CD4-positive, CD25-positive, alpha-beta regulatory T cell (primary cell): ENCODE results near the gene DYNC2H1. TPM values are rescaled to one million over a fixed set of nuclear protein-coding genes. Genes with fewer than 3 reads are reported as not detected.

Experiments
- ATAC-seq, 2 donors: fragments of 150-1000 bp; cut with Tn5 transposase; one replicate each; pipeline ENCODE4 v1.10.0; 2021; ENCODE audit warnings: low read depth in 2 of 2, moderate number of reproducible peaks in 2 of 2, moderate library complexity in 1 of 2
- DNase-seq, 3 donors: peaks; one replicate each; pipeline versions ENCODE4 v3.0.0 to v3.0.0-alpha.2; 2012 to 2022; ENCODE audit warnings: mixed read lengths in 1 of 3
- H3K27ac ChIP-seq: one replicate; pipeline ENCODE4 v1.7.0; 2013; ENCODE audit warnings: mild to moderate bottlenecking, low read length; ENCODE audit not compliant: insufficient read depth, poor library complexity, severe bottlenecking
- H3K27me3 ChIP-seq: one replicate; pipeline ENCODE4 v1.7.0; 2013; ENCODE audit warnings: low read length; ENCODE audit not compliant: control insufficient read depth, insufficient read depth
- H3K36me3 ChIP-seq: one replicate; pipeline ENCODE4 v1.7.0; 2013; ENCODE audit warnings: mild to moderate bottlenecking, low read length, moderate library complexity; ENCODE audit not compliant: control insufficient read depth, insufficient read depth
- H3K4me1 ChIP-seq: 2 replicates; pipeline ENCODE4 v1.7.0; 2013; ENCODE audit warnings: mild to moderate bottlenecking, low read length; ENCODE audit not compliant: insufficient read depth, control insufficient read depth, poor library complexity, severe bottlenecking
- H3K4me3 ChIP-seq: one replicate; pipeline ENCODE4 v1.7.0; 2013; ENCODE audit warnings: low read depth, mild to moderate bottlenecking, low read length, moderate library complexity
- H3K9me3 ChIP-seq, 2 experiments: 1 replicate in 1 of 2; 2 replicates in 1 of 2; pipeline ENCODE4 v1.7.0; 2013; ENCODE audit warnings: low read length in 2 of 2, mild to moderate bottlenecking in 1 of 2, moderate library complexity in 1 of 2; ENCODE audit not compliant: control insufficient read depth in 2 of 2
- H3K27ac Mint-ChIP-seq, 3 donors: one replicate each; pipeline ENCODE4 v1.8.0; 2020 to 2022; ENCODE audit warnings: mild to moderate bottlenecking in 3 of 3, mixed read lengths in 3 of 3, moderate library complexity in 2 of 3
- H3K27me3 Mint-ChIP-seq: one replicate; pipeline ENCODE4 v1.8.0; 2022; ENCODE audit warnings: mild to moderate bottlenecking, mixed read lengths
- H3K36me3 Mint-ChIP-seq: one replicate; pipeline ENCODE4 v1.8.0; 2020; ENCODE audit warnings: mixed read lengths
- H3K4me1 Mint-ChIP-seq, 4 donors: one replicate each; pipeline ENCODE4 v1.8.0; 2020 to 2022; ENCODE audit warnings: mixed read lengths in 4 of 4, mild to moderate bottlenecking in 1 of 4
- H3K4me3 Mint-ChIP-seq, 4 donors: one replicate each; pipeline ENCODE4 v1.8.0; 2020 to 2022; ENCODE audit warnings: mild to moderate bottlenecking in 4 of 4, mixed read lengths in 4 of 4, moderate library complexity in 3 of 4
- H3K9me3 Mint-ChIP-seq, 7 donors: one replicate each; pipeline ENCODE4 v1.8.0; 2020 to 2022; ENCODE audit warnings: mixed read lengths in 7 of 7, mild to moderate bottlenecking in 3 of 7, moderate library complexity in 2 of 7
- polyA plus RNA-seq, 4 donors: library from polyadenylated mRNA; unstranded; fragments of 300-500 nt; fragmentation: Illumina TruSeq; gene quantifications; one replicate each; pipeline ENCODE4 v1.2.3, GENCODE V29; 2021
- total RNA-seq: library from RNA; stranded (reverse); gene quantifications from one replicate; pipeline ENCODE4 v1.2.3, GENCODE V29; 2022

The DYNC2H1 gene
- total and polyA plus RNA-seq, 5 donors from 2014 or later = 0.10 to 1.8 (median 0.18) TPM

DNA sequence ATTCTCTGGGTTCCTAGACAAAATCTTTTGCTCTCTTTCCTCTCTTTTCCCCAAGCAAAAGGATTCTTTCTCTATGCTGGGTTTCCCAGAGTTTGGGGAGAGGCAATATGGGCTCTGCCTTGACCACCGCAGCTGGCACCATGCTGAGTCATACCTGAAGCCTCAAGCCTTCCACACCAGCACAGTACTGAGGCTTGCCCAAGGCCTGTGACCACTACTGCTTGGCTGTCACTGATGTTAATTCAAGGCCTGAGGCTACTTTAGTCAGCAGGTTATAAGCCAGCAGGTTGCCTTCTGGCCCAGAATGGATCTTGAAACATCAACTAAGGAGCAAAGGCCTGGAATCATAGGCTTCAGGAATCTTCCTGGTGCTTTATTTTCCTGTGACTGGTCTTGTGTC is 185.3 kb downstream of the DYNC2H1 start:
- Histone ChIP-seq H3K27me3 (no peaks in the 10 kb centered on the region), H3K4me3 (no peak overlapping the region), H3K27ac (no peak overlapping the region), H3K36me3 (no peaks in the 10 kb centered on the region), H3K4me1 (no peaks in the 10 kb centered on the region), H3K9me3 (peaks cover 24 to 42% of the 10 kb centered on the region in 2 experiments)
- peaks cover 4 to 52% (median 11%) of the 10 kb centered on the region in 7 donors for H3K9me3 Mint-ChIP-seq
- no peak for DNase-seq
- H3K4me1 Mint-ChIP-seq = no peaks in the 10 kb centered on the region
- H3K27ac Mint-ChIP-seq = no peak overlapping the region
- no peak overlapping the region for H3K4me3 Mint-ChIP-seq
- ATAC-seq = no peak
- H3K36me3 Mint-ChIP-seq = no peaks in the 10 kb centered on the region
- H3K27me3 Mint-ChIP-seq = no peaks in the 10 kb centered on the region

DNA sequence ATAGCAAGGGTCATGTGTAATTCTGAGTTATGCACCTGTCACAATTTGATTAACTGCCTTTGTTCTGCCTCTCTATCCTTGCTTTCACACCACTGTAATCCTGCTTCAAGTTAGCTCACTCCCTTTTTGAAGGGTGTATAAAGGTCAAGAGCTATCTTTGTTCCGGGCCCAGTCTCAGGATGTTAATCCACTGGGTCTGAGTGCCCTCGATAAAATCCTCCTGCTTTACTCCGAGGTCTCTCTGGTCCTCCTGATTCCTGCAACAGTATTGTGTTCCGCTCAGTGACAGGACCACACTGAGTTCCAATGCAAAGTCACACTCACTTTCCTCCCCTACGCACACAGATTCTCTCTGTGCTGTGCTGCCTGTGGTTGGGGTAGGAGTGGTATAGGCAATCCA is 186.5 kb downstream of the DYNC2H1 start:
- Histone ChIP-seq H3K4me3 (no peak overlapping the region), H3K27ac (no peak overlapping the region), H3K27me3 (no peaks in the 10 kb centered on the region), H3K9me3 (peaks cover 24 to 42% of the 10 kb centered on the region in 2 experiments), H3K4me1 (no peaks in the 10 kb centered on the region), H3K36me3 (no peaks in the 10 kb centered on the region)
- H3K27ac Mint-ChIP-seq = no peak overlapping the region
- DNase-seq (no peak), ATAC-seq (no peak)
- H3K4me3 Mint-ChIP-seq = no peak overlapping the region
- no peaks in the 10 kb centered on the region for H3K27me3 Mint-ChIP-seq
- no peaks in the 10 kb centered on the region for H3K36me3 Mint-ChIP-seq
- peaks cover 4 to 50% (median 11%) of the 10 kb centered on the region in 7 donors for H3K9me3 Mint-ChIP-seq
- H3K4me1 Mint-ChIP-seq = no peaks in the 10 kb centered on the region

DNA sequence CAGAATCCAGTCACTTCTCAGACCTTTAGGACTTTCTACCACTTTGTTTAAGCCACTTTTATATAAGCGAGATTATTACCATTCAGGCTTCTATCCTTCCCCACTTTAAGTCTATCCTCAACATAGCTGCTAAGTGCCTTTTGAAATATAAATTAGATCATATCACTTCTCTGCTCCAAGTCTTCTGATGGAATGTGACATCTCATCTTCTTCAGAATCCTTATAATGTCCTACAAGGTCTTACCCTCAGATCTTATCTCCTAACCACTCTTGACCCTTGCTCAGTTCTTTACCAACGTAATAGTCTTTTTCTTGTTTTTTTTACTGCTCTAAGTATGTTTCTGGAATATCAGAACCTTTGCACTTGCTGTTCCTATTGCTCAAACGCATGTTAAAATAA is 188.7 kb downstream of the DYNC2H1 start:
- peaks cover 20 to 36% of the 10 kb centered on the region in 2 experiments for H3K9me3 ChIP-seq
- DNase-seq (no peak), ATAC-seq (no peak)
- H3K27ac Mint-ChIP-seq = peak overlapping the region in 1 of 3 donors; percentile 22
- H3K9me3 Mint-ChIP-seq = peaks cover 2 to 40% (median 10%) of the 10 kb centered on the region in 7 donors
- no peak overlapping the region for H3K4me3 Mint-ChIP-seq
- no peak overlapping the region for H3K4me3 ChIP-seq
- H3K4me1 Mint-ChIP-seq = no peaks in the 10 kb centered on the region
- H3K27ac ChIP-seq = no peak overlapping the region
- no peaks in the 10 kb centered on the region for H3K36me3 Mint-ChIP-seq
- no peaks in the 10 kb centered on the region for H3K4me1 ChIP-seq
- no peaks in the 10 kb centered on the region for H3K27me3 Mint-ChIP-seq
- no peaks in the 10 kb centered on the region for H3K27me3 ChIP-seq
- H3K36me3 ChIP-seq = no peaks in the 10 kb centered on the region

DNA sequence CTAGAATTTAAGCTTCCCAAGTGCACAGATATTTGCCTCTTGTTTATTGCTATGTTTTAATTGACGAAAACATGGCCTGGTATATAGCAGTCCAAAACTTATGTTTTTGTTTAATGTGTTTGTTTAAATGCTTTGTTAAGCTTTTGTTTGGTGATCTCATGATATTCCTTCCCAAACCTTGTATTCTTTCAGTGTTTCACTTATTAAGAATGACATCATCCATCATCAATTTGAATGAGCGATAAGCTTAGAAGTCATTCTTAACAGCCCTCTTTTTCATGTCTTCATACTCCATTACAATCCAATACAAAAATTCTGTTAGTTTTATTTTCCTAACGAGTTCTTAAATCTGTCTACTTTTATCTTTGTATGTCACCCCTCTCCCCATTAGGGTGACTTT is 206.0 kb downstream of the DYNC2H1 start:
- Histone ChIP-seq H3K27ac (no peak overlapping the region), H3K9me3 (no peaks in the 10 kb centered on the region), H3K4me1 (no peaks in the 10 kb centered on the region), H3K27me3 (no peaks in the 10 kb centered on the region), H3K36me3 (no peaks in the 10 kb centered on the region), H3K4me3 (no peak overlapping the region)
- no peak overlapping the region for H3K4me3 Mint-ChIP-seq
- DNase-seq (no peak), ATAC-seq (no peak)
- no peaks in the 10 kb centered on the region for H3K27me3 Mint-ChIP-seq
- no peaks in the 10 kb centered on the region for H3K9me3 Mint-ChIP-seq
- H3K36me3 Mint-ChIP-seq = no peaks in the 10 kb centered on the region
- H3K4me1 Mint-ChIP-seq = no peaks in the 10 kb centered on the region
- H3K27ac Mint-ChIP-seq = no peak overlapping the region

DNA sequence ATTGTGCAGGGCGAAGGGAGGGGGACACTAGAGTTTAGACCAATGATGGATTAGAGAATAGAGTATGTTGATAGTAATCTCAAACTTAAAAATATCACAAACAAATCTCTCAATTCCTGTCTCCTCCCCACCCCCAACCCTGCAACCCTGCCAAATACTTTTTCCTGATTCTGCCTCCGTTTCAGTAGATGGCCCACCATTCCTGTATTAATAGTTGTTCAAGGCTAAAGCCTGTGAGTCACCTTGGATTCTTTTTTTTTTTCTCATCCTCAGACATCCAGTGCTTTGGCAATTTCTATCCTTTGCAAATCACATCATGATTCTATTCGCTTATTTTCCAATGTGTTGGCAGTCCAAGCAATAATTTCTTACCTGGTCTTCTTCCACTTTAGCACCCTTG is 207.9 kb downstream of the DYNC2H1 start:
- no peaks in the 10 kb centered on the region for H3K4me1 Mint-ChIP-seq
- DNase-seq (no peak), ATAC-seq (no peak)
- no peak overlapping the region for H3K27ac Mint-ChIP-seq
- no peaks in the 10 kb centered on the region for H3K27me3 Mint-ChIP-seq
- no peaks in the 10 kb centered on the region for H3K36me3 Mint-ChIP-seq
- H3K4me3 ChIP-seq = no peak overlapping the region
- no peaks in the 10 kb centered on the region for H3K9me3 ChIP-seq
- H3K4me1 ChIP-seq = no peaks in the 10 kb centered on the region
- H3K27ac ChIP-seq = no peak overlapping the region
- no peaks in the 10 kb centered on the region for H3K36me3 ChIP-seq
- no peaks in the 10 kb centered on the region for H3K9me3 Mint-ChIP-seq
- H3K27me3 ChIP-seq = no peaks in the 10 kb centered on the region
- no peak overlapping the region for H3K4me3 Mint-ChIP-seq

DNA sequence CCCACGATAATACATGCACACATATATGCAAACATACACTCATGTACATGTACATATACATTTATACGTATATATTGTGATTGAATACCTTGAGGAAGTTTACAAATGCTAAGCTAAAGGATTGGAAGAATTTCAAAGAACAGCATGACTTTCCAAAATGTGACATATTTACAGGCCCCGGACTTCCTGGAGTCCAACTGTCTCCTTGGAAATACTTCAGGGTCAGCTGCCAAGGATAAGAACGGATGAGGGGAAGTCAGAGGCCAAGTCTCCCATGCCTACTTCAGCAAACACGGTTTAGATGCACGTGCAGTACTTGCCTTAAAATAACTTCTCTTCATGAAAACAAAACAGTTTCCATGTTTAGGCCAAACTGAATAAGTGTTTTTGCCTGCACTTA is 213.6 kb downstream of the DYNC2H1 start:
- DNase-seq (no peak), ATAC-seq (no peak)
- H3K27me3 ChIP-seq = no peaks in the 10 kb centered on the region
- H3K4me1 ChIP-seq = no peaks in the 10 kb centered on the region
- no peak overlapping the region for H3K4me3 Mint-ChIP-seq
- no peak overlapping the region for H3K27ac ChIP-seq
- peaks cover 4% of the 10 kb centered on the region for H3K36me3 Mint-ChIP-seq
- H3K9me3 Mint-ChIP-seq = peaks cover 0 to 1% (median 0%) of the 10 kb centered on the region in 7 donors
- H3K9me3 ChIP-seq = no peaks in the 10 kb centered on the region
- H3K27ac Mint-ChIP-seq = no peak overlapping the region
- H3K36me3 ChIP-seq = no peaks in the 10 kb centered on the region
- H3K4me1 Mint-ChIP-seq = peaks cover 0 to 8% (median 5%) of the 10 kb centered on the region in 4 donors
- H3K4me3 ChIP-seq = no peak overlapping the region
- H3K27me3 Mint-ChIP-seq = no peaks in the 10 kb centered on the region

DNA sequence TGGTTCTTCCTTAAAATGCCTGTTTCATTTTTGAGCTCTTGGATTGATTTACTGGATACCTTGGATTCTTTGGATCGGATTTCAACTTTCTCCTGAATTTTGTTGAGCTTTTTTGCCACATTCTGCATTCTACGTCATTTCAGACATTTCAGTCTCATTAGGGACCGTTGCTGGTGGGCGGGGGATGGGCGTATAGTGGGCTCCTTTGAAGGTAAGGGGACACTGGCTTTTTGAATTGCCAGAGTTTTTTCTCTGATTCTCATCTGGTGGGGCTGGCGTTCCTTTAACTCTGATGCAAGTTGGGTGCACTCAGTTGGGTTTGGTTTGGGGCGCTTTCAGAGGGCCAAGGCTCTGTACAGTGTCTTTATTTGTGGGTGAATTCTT is 216.5 kb downstream of the DYNC2H1 start:
- peaks cover 0 to 8% (median 5%) of the 10 kb centered on the region in 4 donors for H3K4me1 Mint-ChIP-seq
- H3K27me3 Mint-ChIP-seq = peaks cover 3% of the 10 kb centered on the region
- Histone ChIP-seq H3K4me1 (no peaks in the 10 kb centered on the region), H3K4me3 (no peak overlapping the region), H3K36me3 (no peaks in the 10 kb centered on the region), H3K27me3 (no peaks in the 10 kb centered on the region), H3K9me3 (no peaks in the 10 kb centered on the region), H3K27ac (no peak overlapping the region)
- peak overlapping the region in 2 of 4 donors; percentile 15 to 52 for H3K4me3 Mint-ChIP-seq
- H3K9me3 Mint-ChIP-seq = peaks cover 0 to 1% (median 0%) of the 10 kb centered on the region in 7 donors
- H3K27ac Mint-ChIP-seq = no peak overlapping the region
- DNase-seq (no peak), ATAC-seq (no peak)
- peaks cover 4% of the 10 kb centered on the region for H3K36me3 Mint-ChIP-seq

DNA sequence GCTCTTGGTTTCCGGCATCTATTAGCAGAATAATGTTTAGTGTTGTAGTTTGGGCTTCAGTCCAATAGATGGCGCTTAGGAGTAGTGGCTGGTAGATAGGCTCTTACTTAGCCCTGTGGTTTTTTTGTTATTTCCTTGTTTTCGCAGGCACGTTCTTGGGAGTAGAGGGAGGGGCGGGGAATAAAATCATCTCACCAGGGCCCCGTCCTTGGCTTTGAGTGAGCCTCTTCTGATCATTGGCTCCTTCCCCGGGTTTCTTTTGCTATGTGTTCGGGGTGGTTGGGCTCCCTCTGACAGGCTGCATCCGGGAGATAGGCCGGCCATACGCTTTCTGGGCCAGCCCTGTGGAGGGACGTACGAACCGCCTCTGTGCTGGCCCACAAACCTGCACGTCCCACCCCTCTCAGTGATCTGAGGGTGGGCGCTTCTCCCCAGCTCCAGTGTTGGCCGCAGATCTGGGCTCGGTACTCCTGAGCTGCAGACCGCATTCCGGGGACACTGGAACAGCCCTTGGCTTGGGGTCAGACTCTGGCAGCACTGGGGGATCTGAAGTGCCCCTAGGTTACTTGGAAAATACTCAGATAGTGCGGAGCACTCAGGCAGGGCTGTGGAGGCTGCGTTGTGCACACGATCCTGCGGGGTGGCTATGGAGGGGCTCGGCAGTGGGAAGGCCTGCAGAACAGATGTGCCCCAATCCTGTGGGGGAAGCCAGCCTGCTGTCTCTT is 217.0 kb downstream of the DYNC2H1 start:
- peaks cover 0 to 8% (median 5%) of the 10 kb centered on the region in 4 donors for H3K4me1 Mint-ChIP-seq
- Histone ChIP-seq H3K27me3 (no peaks in the 10 kb centered on the region), H3K4me1 (no peaks in the 10 kb centered on the region), H3K4me3 (no peak overlapping the region), H3K27ac (no peak overlapping the region), H3K36me3 (no peaks in the 10 kb centered on the region), H3K9me3 (no peaks in the 10 kb centered on the region)
- H3K9me3 Mint-ChIP-seq = peaks cover 0 to 1% (median 0%) of the 10 kb centered on the region in 7 donors
- H3K4me3 Mint-ChIP-seq = peak overlapping the region in 2 of 4 donors; percentile 15 to 52
- H3K27ac Mint-ChIP-seq = no peak overlapping the region
- peaks cover 4% of the 10 kb centered on the region for H3K36me3 Mint-ChIP-seq
- DNase-seq = peak in 2 of 3 donors; percentile 27 to 77
- peak; percentile 62 to 63 for ATAC-seq
- H3K27me3 Mint-ChIP-seq = peaks cover 4% of the 10 kb centered on the region
